Kidney glomerular epithelial cell (primary cell): ENCODE measurements around the gene NBL1.

Experiments used
- DNase-seq: peaks from one replicate; lab custom pipeline; 2025; lab: John Stamatoyannopoulos, UW

Gene NBL1, protein sequence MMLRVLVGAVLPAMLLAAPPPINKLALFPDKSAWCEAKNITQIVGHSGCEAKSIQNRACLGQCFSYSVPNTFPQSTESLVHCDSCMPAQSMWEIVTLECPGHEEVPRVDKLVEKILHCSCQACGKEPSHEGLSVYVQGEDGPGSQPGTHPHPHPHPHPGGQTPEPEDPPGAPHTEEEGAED

GRCh38 chr1:19643602-19644394 lies at the start of gene NBL1:
Gene NBL1 (plus strand): TSS chr1:19644311. CDS start chr1:19655031, 10,720 bp downstream.
- DNase-seq, result peak; percentile 31

DNA sequence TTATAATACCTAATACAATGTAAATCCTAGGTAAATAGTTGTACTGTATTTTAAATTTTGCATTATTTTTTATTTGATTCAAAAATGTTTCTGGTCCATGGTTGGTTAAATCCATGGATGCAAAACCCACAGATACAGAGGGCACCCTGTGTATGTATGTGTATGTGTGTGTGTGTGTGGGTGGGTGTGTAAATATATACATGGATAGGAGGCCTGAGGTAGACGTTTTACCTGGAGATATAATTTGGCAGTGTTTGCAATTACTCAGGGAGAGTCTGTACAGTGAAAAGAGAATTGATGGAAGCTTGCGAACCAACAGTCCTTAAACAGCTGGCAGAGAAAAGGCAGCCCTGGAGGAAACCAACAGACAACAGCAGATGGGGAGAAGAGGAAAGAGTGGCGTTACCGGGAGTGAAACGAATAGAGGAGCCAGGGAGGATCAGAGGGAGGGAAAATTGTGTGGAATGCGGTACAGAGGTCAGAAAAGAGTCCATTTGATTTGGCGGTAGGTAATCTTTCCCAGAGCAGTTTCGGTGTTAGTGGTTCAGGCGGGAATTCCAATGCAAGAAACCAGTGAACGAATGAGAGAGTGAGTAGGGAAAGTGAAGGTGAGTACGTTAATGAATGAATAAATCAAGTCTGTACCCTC lies 47.9 kb upstream of the NBL1 start:
- DNase-seq, result peak; percentile 82

DNA sequence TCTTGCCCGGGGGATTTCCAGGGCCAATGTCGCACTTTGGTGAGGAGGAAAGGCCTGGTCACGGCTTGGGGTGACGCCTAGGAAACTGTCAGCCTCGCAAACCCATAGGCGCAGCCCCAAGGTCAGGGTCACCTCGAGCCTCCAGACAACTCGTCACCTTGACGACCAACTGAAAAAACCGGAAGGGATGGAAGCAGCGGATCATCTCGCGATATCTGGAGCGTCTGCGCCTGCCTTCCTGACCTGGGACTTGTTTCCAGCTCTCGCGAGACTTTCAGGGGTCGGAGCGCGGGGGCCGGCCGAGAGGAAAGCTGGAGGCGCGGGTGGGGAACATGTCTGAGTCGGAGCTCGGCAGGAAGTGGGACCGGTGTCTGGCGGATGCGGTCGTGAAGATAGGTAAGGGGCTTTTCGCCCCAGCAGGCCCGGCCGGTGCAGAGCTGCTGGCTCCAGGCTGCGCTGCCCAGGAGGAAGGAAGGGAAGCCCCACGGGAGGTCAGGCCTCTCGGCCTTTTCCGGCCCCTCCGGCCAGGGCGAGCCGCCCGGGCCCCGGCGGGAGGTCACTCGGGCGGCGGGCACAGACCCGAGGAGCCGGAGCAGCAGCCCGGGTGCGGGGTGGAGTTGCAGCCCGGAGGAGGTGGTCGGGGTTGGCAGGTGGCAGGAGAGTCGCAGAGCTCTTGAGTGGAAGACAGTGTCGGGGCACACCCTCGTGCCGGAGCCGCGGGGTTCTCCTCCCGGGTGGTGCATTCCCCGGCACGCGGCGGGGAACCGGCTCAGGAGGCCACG lies 47.2 kb upstream of the NBL1 start:
- peak; percentile 98 for DNase-seq

- DNase-seq, result peak; percentile 27
Observed at GRCh38 chr1:19597496-19598309, 46.4 kb upstream of the NBL1 start.

DNA sequence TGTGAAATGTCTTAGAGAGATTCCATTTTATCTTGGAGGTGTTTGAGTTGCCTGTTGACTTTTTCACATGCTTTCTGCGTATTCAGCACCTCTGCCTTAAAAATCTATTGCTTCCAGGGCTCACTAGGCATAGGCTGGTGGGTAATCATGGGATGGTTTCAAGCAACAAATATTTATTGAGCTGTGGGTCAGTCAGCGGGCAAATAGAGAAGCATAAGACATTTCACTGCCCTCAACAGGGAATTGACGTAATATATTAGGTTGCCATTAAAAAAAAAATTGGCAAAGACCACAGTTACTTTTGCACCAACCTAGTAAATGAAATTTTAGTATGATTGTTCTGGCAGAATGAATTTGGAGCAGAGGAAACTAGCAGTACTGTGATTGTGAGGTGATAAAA lies 44.3 kb upstream of the NBL1 start:
- no peak for DNase-seq

GRCh38 chr1:19602486-19602885 lies 41.6 kb upstream of the NBL1 start:
- DNase-seq, result no peak

DNA sequence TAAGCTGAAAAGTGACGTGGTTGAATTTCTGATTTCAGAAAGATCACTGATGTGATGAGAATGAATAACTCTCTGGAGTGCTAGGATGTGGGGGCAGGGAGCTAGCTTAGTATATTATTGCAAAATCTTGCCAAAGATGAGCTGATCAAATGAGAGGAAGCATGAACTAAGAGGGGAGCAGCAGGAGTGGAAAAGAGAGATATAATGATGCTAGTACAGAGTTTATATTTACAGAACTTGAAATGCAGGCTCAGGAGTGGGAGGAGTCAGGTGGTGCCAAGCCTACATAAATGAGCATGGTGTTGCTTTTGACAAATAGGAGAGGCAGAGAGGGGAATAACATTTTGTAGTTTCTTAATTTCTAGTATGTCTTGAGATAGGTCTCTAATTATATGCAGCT lies 38.1 kb upstream of the NBL1 start:
- no peak for DNase-seq

- DNase-seq, result no peak
Observed at GRCh38 chr1:19606817-19607642, 37.1 kb upstream of the NBL1 start.

GRCh38 chr1:19608232-19608631 lies 35.9 kb upstream of the NBL1 start:
- DNase-seq, result no peak

GRCh38 chr1:19610282-19610981 lies 33.7 kb upstream of the NBL1 start:
- peak; percentile 42 for DNase-seq

DNA sequence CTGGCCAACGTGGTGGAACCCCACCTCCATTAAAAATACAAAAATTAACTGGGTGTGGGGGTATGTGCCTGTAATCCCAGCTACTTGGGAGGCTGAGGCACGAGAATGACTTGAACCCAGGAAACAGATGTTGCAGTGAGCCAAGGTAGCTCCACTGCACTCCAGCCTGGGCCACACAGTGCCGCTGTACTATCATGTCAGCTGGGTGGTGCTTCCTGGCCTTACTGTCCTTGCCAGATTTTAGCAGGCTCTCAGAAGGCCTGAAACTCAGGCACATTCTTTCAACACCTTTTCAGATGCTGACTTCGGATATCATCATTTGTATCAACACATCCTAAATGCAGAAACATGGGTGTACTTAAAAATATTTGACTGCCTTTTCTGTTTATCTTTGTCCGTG lies 31.6 kb upstream of the NBL1 start:
- DNase-seq, result no peak

DNA sequence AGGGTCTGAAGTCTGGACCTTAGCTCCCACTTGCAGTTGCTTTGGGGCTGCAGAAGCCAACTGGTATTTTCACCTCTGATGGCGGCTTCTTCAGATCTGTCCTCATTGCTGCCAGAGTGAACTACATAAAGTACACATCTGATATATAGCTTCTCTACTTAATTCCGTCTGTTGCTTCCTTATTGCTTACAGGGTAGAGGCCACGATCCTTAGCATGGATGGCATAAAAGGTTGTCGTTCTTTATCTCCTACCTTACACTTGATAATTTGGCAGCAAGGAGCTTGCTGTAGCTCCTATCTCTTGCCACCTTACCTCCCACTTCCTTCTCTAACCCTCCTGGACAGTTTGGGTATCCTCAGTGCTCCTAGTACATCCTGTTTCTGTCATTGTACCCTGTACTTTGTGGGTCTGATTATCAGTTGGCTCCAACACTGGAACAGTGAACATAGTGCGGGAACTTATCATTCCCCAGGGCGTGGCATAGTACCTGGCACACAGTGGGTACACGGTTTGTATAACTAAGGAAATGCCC lies 30.9 kb upstream of the NBL1 start:
- DNase-seq, result no peak

DNA sequence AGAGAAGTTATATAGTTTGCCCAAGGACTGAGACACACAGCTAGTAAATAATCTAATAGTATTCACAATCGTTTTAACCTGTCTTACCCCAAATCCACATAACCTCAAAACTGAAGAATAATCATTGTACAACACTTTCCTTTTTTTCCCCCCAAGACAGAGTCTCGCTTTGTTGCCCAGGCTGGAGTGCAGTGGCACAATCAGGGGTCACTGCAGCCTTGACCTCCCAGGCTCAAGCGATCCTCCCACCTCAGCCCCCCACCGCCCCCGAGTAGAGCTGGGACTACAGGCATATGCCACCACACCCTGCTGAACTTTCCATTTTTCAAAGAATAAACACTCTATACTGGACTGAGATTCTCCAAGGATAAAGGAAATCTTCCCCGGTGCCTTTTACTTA lies 28.7 kb upstream of the NBL1 start:
- no peak for DNase-seq

GRCh38 chr1:19616489-19616888 lies 27.6 kb upstream of the NBL1 start:
- DNase-seq, result peak; percentile 35

- DNase-seq, result no peak
Observed at GRCh38 chr1:19617376-19617775, 26.7 kb upstream of the NBL1 start.

GRCh38 chr1:19618428-19618827 lies 25.7 kb upstream of the NBL1 start:
- DNase-seq, result no peak

DNA sequence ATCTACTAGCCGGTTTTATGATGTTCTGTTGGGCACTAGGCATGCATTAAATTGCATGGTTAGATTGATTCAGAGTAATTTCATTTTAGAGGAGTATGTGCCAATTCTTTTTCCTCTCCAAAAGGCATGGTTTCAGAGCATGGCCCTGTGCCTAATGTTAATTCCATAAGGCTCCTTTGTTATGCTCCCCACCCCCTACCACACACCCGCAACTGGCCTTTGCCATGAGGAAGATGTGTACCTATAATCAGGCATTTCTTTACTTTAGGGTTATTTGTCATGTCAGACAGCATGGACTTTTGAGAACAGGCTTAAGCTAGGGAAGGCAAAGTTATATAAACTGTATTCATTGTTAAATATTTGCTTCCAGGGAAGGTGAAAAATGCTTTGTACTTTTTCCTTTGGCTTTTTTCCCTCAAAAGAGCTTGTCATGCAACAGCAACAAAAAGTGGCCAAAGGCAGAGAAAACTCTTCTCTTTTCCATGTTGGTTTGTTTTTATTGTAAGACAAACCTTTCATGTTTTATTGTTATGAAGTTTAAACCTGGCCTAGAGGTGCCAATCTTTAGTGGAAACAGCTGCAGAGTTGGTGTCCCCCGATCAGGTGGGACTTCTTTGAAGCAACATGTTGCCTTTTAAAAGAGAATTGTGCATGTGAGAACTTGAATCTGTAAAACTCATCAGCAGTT lies 24.3 kb upstream of the NBL1 start:
- DNase-seq, result no peak

- DNase-seq, result no peak
Observed at GRCh38 chr1:19620786-19621185, 23.3 kb upstream of the NBL1 start.

- DNase-seq, result no peak
Observed at GRCh38 chr1:19621274-19621950, 22.7 kb upstream of the NBL1 start.
